Gastroesophageal sphincter (tissue), 3 donors: ENCODE results near the gene LTB4R.

Source experiments
- POLR2A ChIP-seq, 2 donors: fragments of 450-650 bp; IDR thresholded peaks; one replicate each; pipeline ENCODE4 v1.6.1; 2017; ENCODE audit warnings: antibody characterized with exemption in 2 of 2, mild to moderate bottlenecking in 2 of 2, moderate library complexity in 1 of 2
- POLR2AphosphoS5 ChIP-seq: sonication (generic); formaldehyde crosslinking; IDR thresholded peaks from one replicate; pipeline ENCODE4 v1.6.1; 2017; ENCODE audit warnings: antibody characterized with exemption
- TF ChIP-seq, protein P1 (sequence below), 4 experiments: fragments of 200-600 bp in 2 of 4; fragments of 450-650 bp in 2 of 4; sonication (generic) in 1 of 4; IDR thresholded peaks; one replicate each; pipeline ENCODE4 v1.5.1; 2017 to 2019; ENCODE audit warnings: antibody characterized with exemption in 4 of 4, mild to moderate bottlenecking in 2 of 4, moderate library complexity in 2 of 4

DNA sequence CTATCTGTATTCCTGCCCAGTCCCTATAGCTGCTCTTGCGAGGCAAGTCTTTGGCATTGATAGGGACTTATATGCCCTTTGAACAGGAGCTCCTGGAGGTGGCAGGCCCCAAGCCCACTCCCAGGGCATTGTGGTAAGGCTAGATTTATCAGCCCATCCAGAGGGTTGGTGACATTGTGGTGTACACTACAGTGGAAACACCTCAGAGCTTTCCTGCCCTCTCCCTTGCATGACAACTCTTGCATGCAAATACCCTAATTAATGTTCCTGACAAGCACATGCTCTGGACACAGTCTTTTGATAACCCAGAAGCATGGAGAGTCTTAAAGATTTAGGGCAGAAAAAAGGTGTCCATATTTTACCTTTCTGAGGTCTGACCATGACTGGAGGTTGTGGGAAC lies 29.3 kb downstream of the LTB4R start:
- TF ChIP-seq, protein P1, sequence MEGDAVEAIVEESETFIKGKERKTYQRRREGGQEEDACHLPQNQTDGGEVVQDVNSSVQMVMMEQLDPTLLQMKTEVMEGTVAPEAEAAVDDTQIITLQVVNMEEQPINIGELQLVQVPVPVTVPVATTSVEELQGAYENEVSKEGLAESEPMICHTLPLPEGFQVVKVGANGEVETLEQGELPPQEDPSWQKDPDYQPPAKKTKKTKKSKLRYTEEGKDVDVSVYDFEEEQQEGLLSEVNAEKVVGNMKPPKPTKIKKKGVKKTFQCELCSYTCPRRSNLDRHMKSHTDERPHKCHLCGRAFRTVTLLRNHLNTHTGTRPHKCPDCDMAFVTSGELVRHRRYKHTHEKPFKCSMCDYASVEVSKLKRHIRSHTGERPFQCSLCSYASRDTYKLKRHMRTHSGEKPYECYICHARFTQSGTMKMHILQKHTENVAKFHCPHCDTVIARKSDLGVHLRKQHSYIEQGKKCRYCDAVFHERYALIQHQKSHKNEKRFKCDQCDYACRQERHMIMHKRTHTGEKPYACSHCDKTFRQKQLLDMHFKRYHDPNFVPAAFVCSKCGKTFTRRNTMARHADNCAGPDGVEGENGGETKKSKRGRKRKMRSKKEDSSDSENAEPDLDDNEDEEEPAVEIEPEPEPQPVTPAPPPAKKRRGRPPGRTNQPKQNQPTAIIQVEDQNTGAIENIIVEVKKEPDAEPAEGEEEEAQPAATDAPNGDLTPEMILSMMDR (IDR thresholded peaks at IDR 0.05): no peak
- TF ChIP-seq POLR2A (IDR thresholded peaks at IDR 0.05) (no peak), POLR2AphosphoS5 (no peak)
